ENCODE measurements around the gene COL5A2.

The COL5A2 gene

DNA sequence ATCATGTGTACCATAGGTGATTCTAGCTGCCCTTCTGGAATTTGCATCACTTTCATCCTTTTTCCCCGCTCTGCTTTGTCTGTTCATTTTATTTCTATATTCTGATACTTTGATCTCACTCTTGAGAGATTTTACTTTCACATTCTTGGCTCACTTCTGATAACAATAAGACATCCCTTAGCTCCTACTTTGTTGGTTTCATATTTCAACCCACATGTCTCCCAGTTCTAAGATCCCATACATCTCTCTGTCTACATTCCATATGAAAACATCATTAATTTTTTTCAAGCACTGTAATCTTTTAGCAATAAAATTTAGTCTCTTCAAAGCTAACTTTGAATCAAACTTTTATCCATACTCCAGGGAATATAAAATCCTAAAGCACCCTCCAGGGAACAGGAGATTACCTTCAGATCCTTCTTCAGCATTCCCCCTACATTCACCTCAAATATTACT, 129.8 kb downstream of the COL5A2 start:
- no peak for DNase-seq (ENCODE audit: low read depth)

DNA sequence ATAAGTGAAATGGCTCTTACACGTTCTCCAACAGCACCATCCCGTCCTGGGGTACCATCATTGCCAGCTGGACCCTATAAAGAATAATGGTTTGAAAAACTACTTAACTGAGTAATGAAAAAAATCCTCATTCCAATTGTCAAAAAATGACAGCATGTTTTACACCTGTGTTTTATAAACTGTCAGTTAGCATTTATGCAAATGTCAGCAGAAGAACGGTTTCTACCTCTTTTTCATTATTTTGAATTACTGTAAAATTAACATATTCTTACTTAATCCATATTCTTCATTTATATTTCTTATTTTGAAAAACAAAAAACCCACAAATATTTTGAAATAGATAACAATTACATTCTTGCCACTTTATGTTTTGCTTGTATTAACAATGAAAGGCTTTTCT, 131.4 kb downstream of the COL5A2 start:
- DNase-seq (ENCODE audit: low read depth), result no peak

DNA sequence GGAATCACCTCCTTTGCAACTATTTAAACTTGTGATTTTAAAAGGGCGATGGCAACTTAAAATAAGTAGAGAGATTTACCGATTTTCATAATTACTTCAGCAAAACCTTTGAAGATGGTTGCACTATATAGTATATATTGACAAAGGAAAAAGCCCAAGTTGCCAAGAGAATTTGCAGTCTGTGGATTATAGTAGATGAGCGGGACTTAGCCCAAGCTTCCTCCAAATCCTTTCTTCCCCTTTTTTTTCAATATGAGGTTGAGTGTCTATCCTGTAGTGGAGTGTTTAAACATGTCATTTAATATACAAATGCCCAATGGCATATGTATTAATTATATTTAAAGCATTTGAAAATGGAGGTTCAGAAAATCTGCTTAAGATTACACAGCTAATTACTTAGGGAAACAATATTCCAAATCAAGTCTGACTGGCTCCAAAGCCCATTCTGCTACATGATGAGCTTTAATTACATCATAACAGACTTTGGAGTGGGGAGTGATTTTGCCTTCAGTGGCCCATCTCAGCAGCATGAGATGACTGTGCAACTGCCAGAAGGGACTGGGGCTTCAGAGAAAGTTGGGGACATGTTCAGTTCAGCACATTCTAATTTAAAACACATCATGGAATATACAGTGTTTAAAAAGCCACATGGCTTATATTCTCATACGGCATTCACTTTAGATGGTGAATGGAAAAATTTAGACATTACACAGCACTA, 132.2 kb downstream of the COL5A2 start:
- DNase-seq (ENCODE audit: low read depth), result no peak

DNA sequence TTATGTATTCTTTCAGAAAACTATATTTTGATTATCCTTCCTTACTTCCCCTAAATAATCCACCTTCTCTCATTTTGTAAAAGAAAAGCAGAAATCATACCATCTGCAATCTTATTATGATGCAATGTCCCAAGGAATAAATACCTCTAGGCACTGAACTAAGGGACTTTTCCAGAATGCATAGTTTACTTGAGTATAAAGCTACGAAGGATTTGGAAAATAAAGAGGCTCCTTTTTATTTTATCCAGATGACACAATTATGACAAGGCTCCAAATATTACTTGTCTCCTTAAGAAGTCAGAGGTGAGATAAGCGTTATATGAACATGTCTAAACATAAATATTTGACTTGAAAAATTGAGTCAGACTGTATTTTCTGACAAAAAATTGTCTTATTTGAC, 133.2 kb downstream of the COL5A2 start:
- no peak for DNase-seq (ENCODE audit: low read depth)

DNA sequence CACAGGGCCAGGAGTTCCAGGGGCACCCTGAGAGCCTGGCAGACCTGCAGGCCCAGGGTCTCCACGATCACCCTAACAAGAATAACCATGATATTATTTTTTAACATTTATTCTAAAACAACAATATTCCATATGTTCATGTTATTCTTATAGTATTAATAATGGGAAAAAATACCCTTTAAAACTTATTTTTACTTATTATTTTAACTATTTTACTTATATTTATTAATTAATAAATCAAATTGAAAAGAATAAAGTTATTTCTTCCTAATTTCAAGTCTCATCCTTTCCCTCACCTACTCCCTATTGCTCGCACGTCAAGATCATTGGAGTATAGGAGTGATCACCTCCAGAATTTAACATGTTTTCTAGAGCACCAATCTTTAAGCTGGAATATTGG, 133.7 kb downstream of the COL5A2 start:
- no peak for DNase-seq (ENCODE audit: low read depth)

DNA sequence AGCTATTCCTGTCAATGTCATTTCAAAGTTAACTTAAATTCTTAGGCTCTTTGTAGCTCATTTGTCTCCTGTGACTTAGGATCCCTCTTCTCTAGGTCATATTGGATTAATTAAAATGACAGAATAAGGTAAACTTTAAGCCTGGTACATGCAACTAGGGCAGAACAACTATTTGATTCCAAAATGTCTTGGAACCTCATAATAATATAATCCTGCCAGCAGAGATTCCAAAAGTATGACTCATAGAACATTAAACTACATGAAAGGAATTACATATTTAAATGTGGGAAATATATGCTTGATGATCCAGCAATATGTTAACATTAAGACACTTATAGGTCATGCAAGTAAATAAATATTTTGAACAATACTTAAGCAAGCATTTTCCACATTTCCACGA, 142.0 kb downstream of the COL5A2 start:
- no peak for DNase-seq (ENCODE audit: low read depth)

DNA sequence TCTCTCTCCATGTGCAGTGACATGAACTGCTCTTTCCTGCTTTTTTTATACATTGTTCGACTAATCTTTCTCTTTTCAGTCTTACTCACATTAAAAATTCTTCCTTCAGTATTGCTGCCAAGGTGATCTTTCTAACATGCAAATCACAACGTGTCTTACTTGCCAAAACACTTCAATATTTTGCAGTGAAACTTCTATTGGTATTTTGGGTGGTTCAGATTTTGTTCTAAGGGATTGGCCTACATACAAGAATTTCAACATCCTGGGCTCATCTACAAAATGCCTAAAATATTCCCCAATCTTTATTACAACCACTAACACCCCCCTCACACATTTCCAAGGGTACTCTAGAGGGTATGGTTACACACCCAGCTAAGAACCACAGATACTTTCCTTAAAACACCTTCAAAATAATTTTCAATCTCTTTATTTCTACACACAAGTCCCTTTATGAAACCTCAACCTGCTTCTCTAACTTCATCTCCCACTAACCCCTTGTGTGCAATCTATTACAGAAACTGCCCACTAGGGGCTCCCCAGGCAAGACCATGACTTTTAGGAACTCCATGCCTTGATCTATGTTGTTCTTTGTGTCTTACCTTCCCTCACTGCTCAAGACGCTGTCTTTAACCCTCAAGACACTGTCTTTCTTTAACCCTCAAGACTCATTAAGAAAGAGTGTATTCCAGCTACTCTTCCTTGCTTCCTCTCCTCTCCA, 154.5 kb downstream of the COL5A2 start:
- DNase-seq (ENCODE audit: low read depth), result no peak

DNA sequence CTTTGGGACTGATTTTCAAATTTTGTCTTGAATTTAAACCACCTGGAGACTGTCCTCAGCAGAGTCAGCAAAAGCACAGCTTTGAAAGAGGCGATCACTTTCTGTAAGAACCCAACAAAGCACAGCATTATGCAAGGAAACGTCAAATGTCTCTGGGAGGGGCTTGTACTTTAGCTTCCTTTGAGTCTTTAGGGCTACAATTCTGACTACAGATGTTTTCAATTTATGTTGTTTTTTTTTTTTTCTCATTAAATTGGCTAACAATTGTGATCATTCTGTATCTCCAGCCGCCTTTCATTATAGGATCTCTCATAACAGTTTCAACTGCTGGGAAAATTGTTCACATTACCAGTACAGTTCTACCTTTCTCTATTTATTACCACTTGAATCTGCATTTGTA, 157.1 kb downstream of the COL5A2 start:
- peak; percentile 51 for DNase-seq (ENCODE audit: low read depth)

DNA sequence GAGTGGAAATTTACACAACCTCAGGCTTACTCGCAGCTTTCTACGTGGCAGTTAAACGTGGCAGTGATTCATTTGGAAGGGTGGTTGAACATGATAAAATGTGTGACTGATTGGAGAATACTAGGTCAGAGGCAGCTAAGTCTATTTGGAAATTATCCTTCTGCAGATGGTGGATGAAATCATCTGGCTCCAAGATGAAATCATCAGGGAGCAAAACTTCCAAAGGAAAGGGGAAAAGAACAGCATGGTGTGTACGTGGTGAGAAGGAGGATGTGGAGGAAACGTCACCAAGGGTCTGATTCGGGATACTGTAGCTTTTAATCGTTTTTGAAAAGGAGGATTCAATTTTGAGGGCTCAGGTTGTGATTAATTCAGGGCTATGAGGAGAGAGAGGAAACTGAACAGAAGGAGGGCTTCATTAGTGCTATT, 157.5 kb downstream of the COL5A2 start:
- DNase-seq (ENCODE audit: low read depth), result peak; percentile 87

DNA sequence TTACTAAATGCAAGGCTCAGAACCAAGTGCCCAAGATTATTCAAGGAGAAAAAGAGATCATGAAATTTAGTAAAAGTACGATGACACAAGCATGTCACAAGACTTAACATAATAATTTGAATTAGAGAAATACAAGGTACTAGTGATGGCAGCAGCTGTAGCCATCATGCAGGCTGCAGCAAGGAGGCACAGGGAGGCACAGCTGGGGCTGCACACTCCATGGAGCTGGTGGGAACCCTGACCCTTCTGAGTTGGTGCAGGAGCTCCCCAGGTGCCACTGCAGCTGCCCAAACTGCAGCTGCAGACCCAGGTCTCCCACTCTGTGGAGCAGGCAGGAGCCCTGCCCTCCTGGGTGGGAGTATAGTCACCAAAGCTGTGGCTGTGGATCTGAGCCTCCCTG, 159.4 kb downstream of the COL5A2 start:
- no peak for DNase-seq (ENCODE audit: low read depth)

DNA sequence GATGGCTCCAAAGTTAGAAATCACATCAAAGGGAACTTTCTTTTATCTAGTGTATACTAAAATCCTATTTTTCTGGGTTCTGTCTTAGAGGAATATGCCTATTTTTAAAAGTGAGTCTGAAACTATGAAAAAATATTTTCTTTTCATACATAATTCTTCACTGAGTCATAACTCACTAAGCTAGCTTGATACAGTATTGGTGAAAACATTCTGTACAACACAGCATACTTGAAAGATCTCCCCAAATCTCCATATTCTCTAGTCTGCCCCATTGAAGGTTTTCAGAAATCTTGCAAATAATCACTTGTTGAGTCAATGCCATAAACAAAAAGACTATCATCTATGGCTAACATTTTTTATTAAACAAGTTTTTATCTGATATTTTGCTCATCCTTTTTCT, 160.9 kb downstream of the COL5A2 start:
- no peak for DNase-seq (ENCODE audit: low read depth)

DNA sequence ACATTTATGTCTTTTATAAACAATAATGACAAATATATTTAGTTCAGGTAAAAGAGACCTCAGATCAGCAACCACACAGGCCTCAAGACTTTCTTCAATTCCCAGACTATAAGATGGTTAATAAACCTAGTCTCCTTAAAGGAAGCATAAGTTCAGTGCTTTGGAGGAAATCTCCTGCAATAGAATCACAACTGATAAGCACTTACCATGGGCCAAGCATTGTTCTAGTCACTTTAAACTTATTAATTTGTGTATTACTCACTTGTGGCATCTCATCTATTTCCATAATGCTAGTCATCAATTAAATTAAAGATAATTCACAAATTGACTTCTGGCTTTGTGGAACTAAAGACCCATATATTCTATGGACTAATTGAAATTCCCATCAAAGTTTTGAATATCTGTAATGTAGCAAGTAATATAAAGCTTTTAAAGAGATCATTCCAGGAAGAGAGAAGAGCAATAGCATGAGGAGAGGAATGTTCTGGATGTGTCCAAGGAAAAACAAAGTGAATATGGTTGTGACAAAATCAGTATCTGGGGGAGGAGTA, 163.2 kb downstream of the COL5A2 start:
- no peak for DNase-seq (ENCODE audit: low read depth)

DNA sequence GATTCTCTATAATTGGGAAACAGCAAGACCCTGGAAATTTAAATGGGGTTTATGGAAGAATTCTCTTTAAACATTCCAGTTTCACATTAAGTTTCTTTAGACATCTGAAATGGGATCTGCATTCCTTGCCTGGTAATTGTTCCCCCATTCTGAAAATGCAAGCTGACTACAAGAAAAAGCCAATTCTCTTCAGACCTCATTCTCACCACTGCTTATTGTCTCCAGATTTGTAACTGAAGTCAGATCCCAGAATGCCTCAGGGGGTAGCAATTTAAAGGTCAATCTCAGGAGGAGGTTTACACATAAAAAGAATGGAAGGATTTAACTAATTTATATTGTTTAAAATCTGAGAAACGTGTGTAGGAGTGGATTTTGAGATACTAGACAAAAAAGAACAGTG, 164.2 kb downstream of the COL5A2 start:
- DNase-seq (ENCODE audit: low read depth), result no peak

DNA sequence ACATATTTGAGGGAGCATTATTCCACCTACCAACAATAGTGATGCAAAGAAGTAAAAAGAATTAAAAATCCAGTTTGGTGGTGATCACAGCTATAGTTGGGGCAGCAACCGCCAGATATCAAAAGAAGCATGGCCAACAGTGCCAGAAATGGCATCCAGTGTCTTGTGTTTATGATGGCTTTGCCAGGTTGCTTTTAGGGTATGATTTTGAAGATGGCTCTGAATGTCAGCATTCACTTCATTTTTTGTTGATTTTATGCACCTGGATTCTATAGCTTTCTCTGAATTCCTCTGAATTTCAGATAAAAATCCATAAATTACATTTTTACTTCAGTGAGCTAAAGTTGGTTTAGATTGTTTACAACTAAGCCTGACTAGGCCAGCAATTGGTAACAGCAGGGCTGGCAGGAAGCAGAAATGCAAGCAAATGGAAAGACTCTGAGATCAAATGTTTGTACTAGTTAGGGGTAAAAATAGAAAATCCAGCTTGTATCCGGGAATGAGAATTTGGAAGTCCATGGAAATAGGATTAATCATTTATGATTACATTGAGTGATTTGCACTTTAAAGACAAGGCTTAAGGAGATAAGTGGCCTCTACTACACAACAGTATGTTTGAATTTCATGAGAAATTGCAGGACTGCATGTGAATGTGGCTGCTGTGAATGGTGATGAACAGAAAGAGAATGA, 165.0 kb downstream of the COL5A2 start:
- DNase-seq (ENCODE audit: low read depth), result no peak

DNA sequence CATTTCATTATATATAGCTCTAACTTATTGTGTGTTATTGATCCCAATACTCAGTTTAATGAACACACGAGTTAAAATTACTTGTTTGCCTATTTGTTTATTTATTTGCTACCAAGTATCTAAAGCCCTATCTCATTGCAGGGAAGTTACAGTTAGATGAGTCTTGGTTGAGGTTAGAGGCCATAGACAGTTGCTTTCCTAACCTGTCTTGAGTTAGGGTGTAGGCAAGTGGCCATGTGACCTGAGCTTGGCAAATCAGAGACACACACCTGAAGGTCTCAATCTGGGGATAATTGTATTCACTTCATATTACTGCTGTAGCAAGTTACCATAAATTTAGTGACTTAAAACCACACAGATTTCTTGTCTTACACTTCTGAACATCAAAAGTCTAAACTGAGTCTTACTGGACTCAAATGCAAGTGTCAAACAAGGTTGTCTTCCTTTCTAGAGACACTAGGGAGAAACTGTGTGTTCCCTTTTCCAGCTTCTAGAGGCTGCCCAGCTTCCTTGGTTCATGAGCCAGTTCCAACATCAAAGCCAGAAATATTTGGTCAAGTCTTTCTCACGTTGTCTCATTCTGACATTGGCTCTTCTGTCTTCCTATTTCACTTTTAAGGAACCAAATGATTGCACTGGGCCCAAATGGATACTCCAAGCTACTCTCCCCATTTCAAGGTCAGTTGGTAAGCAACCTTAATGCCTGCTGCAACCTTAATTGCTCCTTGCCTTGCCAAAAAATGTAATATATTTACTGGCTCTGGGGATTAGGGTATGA, 165.7 kb downstream of the COL5A2 start:
- DNase-seq (ENCODE audit: low read depth), result no peak

DNA sequence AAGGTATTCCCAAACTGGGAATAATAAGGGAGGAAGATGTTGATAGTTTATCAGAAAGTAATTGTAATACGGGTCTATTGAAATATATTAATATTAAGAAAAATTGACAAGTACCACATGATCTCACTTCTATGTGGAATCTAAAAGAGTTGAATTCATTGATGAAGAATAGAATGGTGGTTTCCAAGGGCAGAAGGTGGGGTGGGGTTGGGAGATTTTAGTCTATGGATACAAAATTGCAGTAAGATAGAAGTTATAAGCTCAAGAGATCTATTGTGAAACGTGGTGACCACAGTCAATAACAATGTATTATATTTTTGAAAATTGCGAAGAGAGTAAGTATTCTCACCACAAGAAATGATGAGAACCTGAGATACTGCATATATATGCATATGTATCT, 166.5 kb downstream of the COL5A2 start:
- no peak for DNase-seq (ENCODE audit: low read depth)

DNA sequence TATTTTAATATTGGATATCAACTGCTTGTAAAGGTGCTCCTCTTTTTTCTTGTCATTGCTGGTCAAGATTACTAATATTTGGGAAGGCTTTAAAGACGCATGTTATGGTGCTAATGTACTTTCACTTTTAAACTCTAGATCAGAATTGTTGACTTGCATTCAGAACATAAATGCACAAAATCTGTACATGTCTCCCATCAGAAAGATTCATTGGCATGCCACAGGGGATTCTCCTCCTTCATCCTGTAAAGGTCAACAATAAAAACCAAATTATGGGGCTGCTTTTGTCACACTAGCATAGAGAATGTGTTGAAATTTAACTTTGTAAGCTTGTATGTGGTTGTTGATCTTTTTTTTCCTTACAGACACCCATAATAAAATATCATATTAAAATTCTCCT, 167.2 kb downstream of the COL5A2 start:
- DNase-seq (ENCODE audit: low read depth), result no peak

DNA sequence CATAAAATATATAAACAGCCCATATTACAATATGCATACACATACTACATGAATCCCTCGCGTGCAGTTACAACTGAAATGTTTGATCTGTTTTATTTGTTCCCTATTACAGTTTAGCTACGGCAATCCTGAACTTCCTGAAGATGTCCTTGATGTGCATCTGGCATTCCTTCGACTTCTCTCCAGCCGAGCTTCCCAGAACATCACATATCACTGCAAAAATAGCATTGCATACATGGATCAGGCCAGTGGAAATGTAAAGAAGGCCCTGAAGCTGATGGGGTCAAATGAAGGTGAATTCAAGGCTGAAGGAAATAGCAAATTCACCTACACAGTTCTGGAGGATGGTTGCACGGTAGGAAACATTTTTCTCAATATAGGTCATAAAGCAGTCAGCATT, 169.0 kb downstream of the COL5A2 start:
- DNase-seq (ENCODE audit: low read depth), result no peak

DNA sequence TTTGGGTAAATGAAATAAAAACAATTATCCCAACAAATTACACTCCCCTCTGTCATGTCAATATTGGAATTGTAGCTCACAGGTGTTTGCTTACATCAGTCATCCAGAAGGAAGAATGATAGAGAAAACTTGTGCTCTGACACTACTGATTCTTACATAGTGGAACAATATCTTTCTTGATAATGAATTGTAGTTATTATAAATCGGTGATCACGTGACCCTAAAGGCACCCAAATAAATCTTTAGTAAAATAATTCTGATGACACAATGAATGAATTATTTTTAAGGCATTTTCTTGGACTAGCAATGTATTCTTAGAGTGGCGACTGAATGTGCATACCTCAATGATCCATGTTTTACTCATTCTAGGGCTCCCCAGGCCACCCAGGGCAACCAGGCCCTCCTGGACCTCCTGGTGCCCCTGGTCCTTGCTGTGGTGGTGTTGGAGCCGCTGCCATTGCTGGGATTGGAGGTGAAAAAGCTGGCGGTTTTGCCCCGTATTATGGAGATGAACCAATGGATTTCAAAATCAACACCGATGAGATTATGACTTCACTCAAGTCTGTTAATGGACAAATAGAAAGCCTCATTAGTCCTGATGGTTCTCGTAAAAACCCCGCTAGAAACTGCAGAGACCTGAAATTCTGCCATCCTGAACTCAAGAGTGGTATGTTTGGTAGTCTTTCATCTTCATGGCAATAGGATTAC, 170.9 kb downstream of the COL5A2 start:
- DNase-seq (ENCODE audit: low read depth), result no peak

DNA sequence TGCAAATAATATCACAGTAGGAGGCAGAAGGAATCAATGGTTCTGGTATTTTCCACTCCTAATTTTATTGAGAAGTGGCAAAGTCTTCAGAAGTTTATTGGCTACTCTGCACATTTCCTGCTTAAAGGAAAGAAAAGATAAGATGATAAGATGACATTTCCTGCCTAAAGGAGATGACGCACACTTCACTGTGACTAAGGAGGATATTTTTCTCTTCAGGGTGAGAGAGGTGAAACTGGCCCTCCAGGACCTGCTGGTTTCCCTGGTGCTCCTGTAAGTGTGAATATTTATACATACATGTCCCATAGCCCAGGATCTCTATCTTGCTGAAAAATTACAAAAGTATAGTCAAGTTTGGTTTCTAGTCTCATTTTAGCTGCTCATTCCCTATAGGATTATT, 177.5 kb downstream of the COL5A2 start:
- no peak for DNase-seq (ENCODE audit: low read depth)

DNA sequence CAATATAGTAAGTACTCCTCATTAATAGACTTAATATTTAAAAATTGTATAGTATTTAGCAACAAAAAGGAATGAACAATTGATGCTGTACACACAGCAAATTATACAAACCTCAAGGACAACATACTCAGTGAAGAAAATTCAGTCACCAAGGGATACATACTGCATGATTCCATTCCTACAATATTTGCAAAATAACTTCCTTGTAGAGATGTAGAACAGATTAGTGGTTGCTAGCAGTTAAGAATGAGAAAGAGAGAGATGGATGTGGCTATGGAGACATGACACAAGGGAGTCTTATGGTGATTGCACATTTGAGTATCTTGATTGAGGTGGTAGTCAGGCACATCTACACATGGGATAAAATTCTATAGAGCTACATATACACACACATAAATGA, 179.3 kb downstream of the COL5A2 start:
- DNase-seq (ENCODE audit: low read depth), result no peak
